GM12873 (cell line): Measurements from ENCODE around the gene LCORL.

Experiments used
- CTCF ChIP-seq: IDR thresholded peaks from 2 replicates; pipeline ENCODE4 v1.5.1; 2012; ENCODE audit warnings: low read depth, mild to moderate bottlenecking, moderate library complexity, low read length, control low read depth; ENCODE audit not compliant: insufficient read depth; ENCODE audit errors: missing control alignments

LCORL gene

GRCh38 chr4:17958181-17958580 is 63.4 kb downstream of the LCORL start:
- TF ChIP-seq CTCF, result no peak

- TF ChIP-seq CTCF, result no peak
These were observed 63.9 kb downstream of the LCORL start for GRCh38 chr4:17957688-17958087.

- TF ChIP-seq CTCF, result no peak
These were observed 65.3 kb downstream of the LCORL start for GRCh38 chr4:17956245-17956644.

- no peak for TF ChIP-seq CTCF
These were observed 76.3 kb downstream of the LCORL start for GRCh38 chr4:17945303-17945702.

GRCh38 chr4:17941731-17942130 is 79.8 kb downstream of the LCORL start:
- TF ChIP-seq CTCF, result no peak

- no peak for TF ChIP-seq CTCF
These were observed 82.5 kb downstream of the LCORL start for GRCh38 chr4:17939054-17939453.

GRCh38 chr4:17934286-17934685 is 87.3 kb downstream of the LCORL start:
- TF ChIP-seq CTCF, result no peak
